SK-N-SH treated with all-trans-retinoic acid at 6 μM for 48 hours (cell line): ENCODE measurements around the gene SLC25A34.

Experiments
- ARNTL ChIP-seq: fragments of 450-650 bp; formaldehyde crosslinking; IDR thresholded peaks from 2 replicates; pipeline ENCODE4 v1.5.0; 2020; ENCODE audit warnings: low read depth, mild to moderate bottlenecking, moderate library complexity, borderline replicate concordance
- GLIS3 ChIP-seq: fragments of 250-450 bp; sonication (Bioruptor Pico); IDR thresholded peaks from 2 replicates; pipeline ENCODE4 v1.5.0; 2020; ENCODE audit warnings: mild to moderate bottlenecking, moderate library complexity
- PATZ1 ChIP-seq: fragments of 250-450 bp; sonication (Bioruptor Pico); IDR thresholded peaks from 2 replicates; pipeline ENCODE4 v1.8.0; 2020; ENCODE audit warnings: mild to moderate bottlenecking, moderate library complexity, borderline replicate concordance
- POU6F1 ChIP-seq: fragments of 250-450 bp; sonication (Bioruptor Pico); IDR thresholded peaks from 2 replicates; pipeline ENCODE4 v1.8.0; 2021; ENCODE audit warnings: low read depth, mild to moderate bottlenecking, moderate library complexity, borderline replicate concordance
- RARB ChIP-seq: fragments of 250-450 bp; sonication (Bioruptor Pico); IDR thresholded peaks from 2 replicates; pipeline ENCODE4 v1.8.0; 2021; ENCODE audit warnings: mild to moderate bottlenecking, moderate library complexity
- TCF4 ChIP-seq: fragments of 250-450 bp; sonication (Bioruptor Pico); IDR thresholded peaks from 2 replicates; pipeline ENCODE4 v1.8.0; 2021; ENCODE audit warnings: mild to moderate bottlenecking, moderate library complexity, borderline replicate concordance
- TSHZ2 ChIP-seq: fragments of 250-450 bp; sonication (Bioruptor Pico); IDR thresholded peaks from 2 replicates; pipeline ENCODE4 v1.5.0; 2020; ENCODE audit warnings: mild to moderate bottlenecking, moderate library complexity
- ZFP3 ChIP-seq: fragments of 250-450 bp; sonication (Bioruptor Pico); IDR thresholded peaks from 2 replicates; pipeline ENCODE4 v1.5.0; 2020; ENCODE audit warnings: mild to moderate bottlenecking, moderate library complexity
- ZFP30 ChIP-seq: fragments of 450-650 bp; formaldehyde crosslinking; IDR thresholded peaks from 2 replicates; pipeline ENCODE4 v1.5.0; 2022; ENCODE audit warnings: mild to moderate bottlenecking, moderate library complexity
- ZNF8 ChIP-seq: fragments of 450-650 bp; formaldehyde crosslinking; IDR thresholded peaks from 2 replicates; pipeline ENCODE4 v1.5.0; 2020; ENCODE audit warnings: mild to moderate bottlenecking, moderate library complexity

- TF ChIP-seq PATZ1 (CRISPR knock-in tag) (no peak), GLIS3 (CRISPR knock-in tag) (no peak), ZFP3 (CRISPR knock-in tag) (no peak), POU6F1 (CRISPR knock-in tag) (no peak), ZFP30 (CRISPR knock-in tag) (no peak), ZNF8 (CRISPR knock-in tag) (no peak), TCF4 (CRISPR knock-in tag) (no peak), TSHZ2 (CRISPR knock-in tag) (no peak), RARB (no peak), ARNTL (CRISPR knock-in tag) (no peak)
Measured at GRCh38 chr1:15750924-15751323, 14.9 kb downstream of the SLC25A34 start.
